ENCODE data around the gene NEURL1B.

The NEURL1B gene

GRCh38 chr5:172735141-172735831, 94.2 kb downstream of the NEURL1B start:
- TF ChIP-seq MAX (IDR thresholded peaks at IDR 0.05) (no peak), EP300 (IDR thresholded peaks at IDR 0.05; ENCODE audit: borderline replicate concordance) (no peak), USF1 (IDR thresholded peaks at IDR 0.05) (no peak), EGR1 (IDR thresholded peaks at IDR 0.05) (no peak), ZBTB7A (IDR thresholded peaks at IDR 0.05; ENCODE audit: low read depth) (no peak), TEAD4 (IDR thresholded peaks at IDR 0.05) (no peak), CREB1 (IDR thresholded peaks at IDR 0.05; ENCODE audit: low read depth) (no peak), YY1 (IDR thresholded peaks at IDR 0.05; ENCODE audit: low read depth) (no peak), REST (IDR thresholded peaks at IDR 0.05; ENCODE audit: low read depth) (no peak), NFIC (IDR thresholded peaks at IDR 0.05) (no peak), FOXM1 (IDR thresholded peaks at IDR 0.05; ENCODE audit: borderline replicate concordance, low read depth) (no peak), TCF12 (IDR thresholded peaks at IDR 0.05; ENCODE audit: low read depth) (no peak), CEBPB (IDR thresholded peaks at IDR 0.05) (no peak), RAD21 (IDR thresholded peaks at IDR 0.05; ENCODE audit: low read depth) (no peak), TAF1 (IDR thresholded peaks at IDR 0.05; ENCODE audit: low read depth) (no peak)

- TF ChIP-seq USF1 (IDR thresholded peaks at IDR 0.05) (no peak), CEBPB (IDR thresholded peaks at IDR 0.05) (no peak), ZBTB7A (IDR thresholded peaks at IDR 0.05; ENCODE audit: low read depth) (no peak), YY1 (IDR thresholded peaks at IDR 0.05; ENCODE audit: low read depth) (no peak), REST (IDR thresholded peaks at IDR 0.05; ENCODE audit: low read depth) (no peak), CREB1 (IDR thresholded peaks at IDR 0.05; ENCODE audit: low read depth) (no peak), TEAD4 (IDR thresholded peaks at IDR 0.05) (no peak), EP300 (IDR thresholded peaks at IDR 0.05; ENCODE audit: borderline replicate concordance) (no peak), MAX (IDR thresholded peaks at IDR 0.05) (no peak), RAD21 (IDR thresholded peaks at IDR 0.05; ENCODE audit: low read depth) (no peak), NFIC (IDR thresholded peaks at IDR 0.05) (no peak), TAF1 (IDR thresholded peaks at IDR 0.05; ENCODE audit: low read depth) (no peak), TCF12 (IDR thresholded peaks at IDR 0.05; ENCODE audit: low read depth) (no peak), EGR1 (IDR thresholded peaks at IDR 0.05) (no peak)
Observed at GRCh38 chr5:172736508-172737135, 95.6 kb downstream of the NEURL1B start.

GRCh38 chr5:172739375-172739774, 98.3 kb downstream of the NEURL1B start:
- TF ChIP-seq MAX (IDR thresholded peaks at IDR 0.05) (no peak), TEAD4 (IDR thresholded peaks at IDR 0.05) (no peak), EGR1 (IDR thresholded peaks at IDR 0.05) (no peak), NFIC (IDR thresholded peaks at IDR 0.05) (no peak), YY1 (IDR thresholded peaks at IDR 0.05; ENCODE audit: low read depth) (no peak), TCF12 (IDR thresholded peaks at IDR 0.05; ENCODE audit: low read depth) (no peak), RAD21 (IDR thresholded peaks at IDR 0.05; ENCODE audit: low read depth) (no peak), TAF1 (IDR thresholded peaks at IDR 0.05; ENCODE audit: low read depth) (no peak), CREB1 (IDR thresholded peaks at IDR 0.05; ENCODE audit: low read depth) (no peak), CEBPB (IDR thresholded peaks at IDR 0.05) (no peak), FOXM1 (IDR thresholded peaks at IDR 0.05; ENCODE audit: borderline replicate concordance, low read depth) (no peak)

GRCh38 chr5:172740428-172741205, 99.6 kb downstream of the NEURL1B start:
- no peak for TF ChIP-seq YY1 (IDR thresholded peaks at IDR 0.05; ENCODE audit: low read depth)
- TF ChIP-seq RAD21 (IDR thresholded peaks at IDR 0.05; ENCODE audit: low read depth): no peak
- no peak for TF ChIP-seq TEAD4 (IDR thresholded peaks at IDR 0.05)
- no peak for TF ChIP-seq CREB1 (IDR thresholded peaks at IDR 0.05; ENCODE audit: low read depth)
- no peak for TF ChIP-seq REST (IDR thresholded peaks at IDR 0.05; ENCODE audit: low read depth)
- no peak for TF ChIP-seq EGR1 (IDR thresholded peaks at IDR 0.05)
- no peak for TF ChIP-seq ZBTB7A (IDR thresholded peaks at IDR 0.05; ENCODE audit: low read depth)
- no peak for TF ChIP-seq USF1 (IDR thresholded peaks at IDR 0.05)
- no peak for TF ChIP-seq CEBPB (IDR thresholded peaks at IDR 0.05)
- TF ChIP-seq EP300 (IDR thresholded peaks at IDR 0.05; ENCODE audit: borderline replicate concordance): no peak
- no peak for TF ChIP-seq FOXM1 (IDR thresholded peaks at IDR 0.05; ENCODE audit: borderline replicate concordance, low read depth)
